NCI-H2107 (cell line): ENCODE data around the gene TEKT5.
"Not testable (repeated sequence)": the region's sequence is repeated elsewhere in the genome, so short reads cannot be mapped to it uniquely, and the experiment has no call there.

Experiments used
- DNase-seq: peaks from one replicate; lab custom pipeline; 2025; lab: John Stamatoyannopoulos, UW

TEKT5 gene

GRCh38 chr16:10633429-10633828, 61.3 kb downstream of the TEKT5 start:
- not testable (repeated sequence) for DNase-seq

GRCh38 chr16:10631886-10632285, 62.8 kb downstream of the TEKT5 start:
- DNase-seq, result no peak

GRCh38 chr16:10629592-10629963, 65.2 kb downstream of the TEKT5 start:
- no peak for DNase-seq

GRCh38 chr16:10625595-10626357, 69.0 kb downstream of the TEKT5 start:
- DNase-seq, result no peak

DNA sequence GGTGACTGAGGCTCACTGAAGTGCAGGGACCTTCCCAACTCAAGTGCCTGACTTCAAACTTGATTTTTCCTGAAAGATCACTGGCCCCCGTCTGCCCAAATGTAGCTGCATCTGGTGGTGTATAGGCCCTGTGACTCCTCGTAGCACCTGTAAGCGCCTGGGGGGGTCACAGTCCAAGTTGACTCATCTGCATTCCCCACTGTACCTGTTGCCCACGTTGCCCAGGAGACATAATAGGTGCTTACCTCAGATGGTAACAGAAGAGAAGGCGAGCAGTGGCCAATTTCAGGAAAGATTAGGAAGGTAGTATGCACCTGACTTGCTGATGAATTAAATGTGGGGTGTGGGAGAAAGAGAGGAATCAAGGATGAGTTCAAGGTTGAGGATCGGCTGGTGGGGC, 70.2 kb downstream of the TEKT5 start:
- no peak for DNase-seq

DNA sequence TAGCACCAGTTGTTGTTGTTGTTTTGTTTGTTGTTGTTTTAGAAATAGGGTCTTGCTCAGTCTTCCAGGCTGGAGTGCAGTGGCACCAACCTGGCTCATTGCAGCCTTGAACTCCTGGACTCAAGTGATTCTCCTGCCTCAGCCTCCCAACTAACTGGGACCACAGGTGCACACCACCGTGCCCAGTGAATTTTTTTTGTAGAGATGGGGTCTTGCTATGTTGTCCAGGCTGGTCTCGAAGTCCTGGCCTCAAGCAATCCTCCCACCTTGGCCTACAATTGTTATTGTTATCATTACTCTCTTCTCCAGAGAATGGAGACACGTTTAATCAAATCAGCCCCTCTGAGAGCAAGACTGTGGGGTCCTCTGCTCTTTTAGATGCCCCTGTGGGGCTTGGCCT, 71.7 kb downstream of the TEKT5 start:
- DNase-seq, result no peak

GRCh38 chr16:10622036-10622921, 72.5 kb downstream of the TEKT5 start:
- no peak for DNase-seq

GRCh38 chr16:10621216-10621949, 73.3 kb downstream of the TEKT5 start:
- not testable (repeated sequence) for DNase-seq

DNA sequence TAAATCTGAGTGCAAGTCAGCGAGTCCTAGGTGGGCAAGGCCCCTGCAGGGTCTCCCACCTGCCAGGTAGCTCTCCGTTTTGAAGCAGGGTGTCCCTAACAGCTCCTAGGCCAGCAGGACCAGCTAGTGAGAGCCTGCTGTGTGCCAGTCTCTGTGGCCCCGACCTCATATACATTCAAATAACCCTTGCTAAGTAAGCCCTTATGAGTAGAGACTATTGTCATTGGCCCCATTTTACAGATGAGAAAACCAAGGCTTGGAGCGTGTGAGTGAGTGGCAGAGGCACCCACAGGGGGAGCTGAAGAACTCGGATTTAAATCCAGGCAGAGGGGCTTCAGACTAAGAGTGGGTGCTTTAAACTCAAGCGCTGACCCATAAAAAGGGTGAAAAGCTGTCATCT, 74.6 kb downstream of the TEKT5 start:
- no peak for DNase-seq

DNA sequence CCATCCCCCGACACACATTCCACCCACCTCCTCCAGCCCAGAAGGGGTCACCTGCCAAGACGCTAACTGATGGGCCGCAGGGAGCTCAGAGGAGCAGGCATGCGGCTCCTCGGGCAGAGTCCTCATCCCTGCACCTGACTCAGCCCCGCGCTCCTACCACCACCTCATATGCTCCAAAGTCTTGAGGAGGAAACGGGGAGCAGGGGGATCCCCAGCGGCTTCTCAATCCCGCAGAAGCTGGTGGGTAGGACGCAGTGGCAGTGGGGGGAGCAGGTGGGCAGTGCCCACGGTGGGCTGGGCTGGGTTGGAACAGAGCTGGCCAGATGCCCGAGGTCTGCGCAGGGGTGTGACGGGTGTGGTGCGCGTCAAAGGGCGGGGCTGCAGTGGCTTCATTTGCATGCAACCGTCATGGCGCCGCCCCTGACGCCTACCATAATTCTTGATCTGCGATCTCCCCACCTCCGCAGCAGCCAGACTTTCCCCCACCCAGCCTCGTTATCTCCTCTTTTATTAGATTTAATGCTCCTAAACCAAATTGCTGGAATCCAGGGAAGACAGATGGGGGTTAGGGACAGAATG, 75.4 kb downstream of the TEKT5 start:
- DNase-seq, result no peak

DNA sequence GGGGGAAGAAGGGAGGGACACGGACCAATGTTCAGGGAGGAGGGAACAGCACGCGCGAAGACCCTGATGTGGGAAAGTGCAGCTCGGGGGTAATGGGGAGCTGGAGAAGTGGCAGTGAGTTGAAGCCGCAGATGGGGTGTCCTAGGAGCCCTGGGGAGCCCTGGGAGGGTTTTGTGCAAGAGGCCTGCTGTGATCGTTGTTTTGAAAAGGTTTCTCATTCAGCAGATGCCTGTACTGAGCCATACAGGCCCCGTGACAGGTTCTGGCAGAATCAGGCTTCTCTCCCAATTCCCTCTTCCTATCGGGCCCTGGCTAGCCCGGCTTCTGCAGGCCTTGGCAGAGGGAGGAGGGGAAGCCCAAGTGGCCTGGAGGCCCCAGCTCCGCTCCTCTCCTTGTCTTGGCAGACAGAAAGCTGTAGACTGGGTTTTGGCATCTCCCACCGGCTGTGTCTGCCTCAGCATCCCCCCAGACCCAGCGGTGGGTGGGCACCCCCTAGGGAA, 76.0 kb downstream of the TEKT5 start:
- DNase-seq, result no peak

DNA sequence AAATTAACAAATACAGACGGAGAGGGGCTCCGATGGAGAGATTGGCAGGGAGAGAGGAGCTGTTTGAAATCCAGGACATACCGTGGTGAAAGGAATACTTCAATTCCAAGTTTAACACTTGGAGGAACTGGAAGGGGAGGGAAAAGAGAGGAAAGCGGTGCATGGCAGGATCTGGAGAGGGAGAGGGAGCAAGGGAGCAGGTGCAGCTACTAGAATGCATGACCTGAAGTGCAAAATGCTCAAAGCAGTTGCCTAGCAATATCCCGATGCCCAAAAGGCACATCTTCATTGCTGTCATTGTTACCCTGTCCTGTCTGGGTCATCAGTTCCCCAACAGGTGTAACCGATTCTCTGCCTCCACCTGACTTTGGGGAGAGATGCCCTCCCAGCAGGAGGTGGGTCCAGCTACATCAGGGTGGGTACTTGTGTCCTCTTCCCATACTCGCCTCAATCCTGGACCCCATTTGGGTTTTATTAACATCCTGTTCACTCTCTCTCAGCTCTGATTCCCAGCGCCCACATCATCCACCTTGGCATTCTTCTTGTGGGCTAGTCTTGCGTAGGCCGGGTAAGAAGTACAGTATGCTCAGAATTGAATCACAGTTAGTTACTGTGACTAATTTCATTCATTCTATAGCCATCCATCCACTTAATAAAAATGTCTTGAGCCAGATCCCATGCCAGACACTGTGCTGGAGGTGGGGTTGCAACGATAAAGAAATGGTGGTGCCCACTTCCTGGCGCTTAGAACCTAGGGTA, 76.9 kb downstream of the TEKT5 start:
- no peak for DNase-seq

GRCh38 chr16:10616756-10617640, 77.7 kb downstream of the TEKT5 start:
- DNase-seq, result peak; percentile 48

DNA sequence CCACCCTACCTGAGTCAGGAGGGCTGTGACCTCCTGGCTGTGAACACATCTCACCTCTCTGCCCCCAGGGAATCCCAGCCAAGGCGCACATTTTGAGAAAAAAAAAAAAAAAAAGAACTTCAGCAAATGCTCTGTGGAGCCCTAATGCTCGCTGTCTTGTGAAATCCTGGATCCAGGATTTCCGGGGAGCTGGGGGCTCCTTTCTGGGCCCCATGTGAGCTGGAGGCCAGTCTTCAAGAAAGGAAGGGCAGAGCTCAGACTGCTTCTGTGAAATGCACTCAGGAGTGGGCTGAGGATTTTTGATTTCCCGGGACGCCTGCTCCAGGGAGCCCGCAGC, 78.3 kb downstream of the TEKT5 start:
- DNase-seq, result no peak

DNA sequence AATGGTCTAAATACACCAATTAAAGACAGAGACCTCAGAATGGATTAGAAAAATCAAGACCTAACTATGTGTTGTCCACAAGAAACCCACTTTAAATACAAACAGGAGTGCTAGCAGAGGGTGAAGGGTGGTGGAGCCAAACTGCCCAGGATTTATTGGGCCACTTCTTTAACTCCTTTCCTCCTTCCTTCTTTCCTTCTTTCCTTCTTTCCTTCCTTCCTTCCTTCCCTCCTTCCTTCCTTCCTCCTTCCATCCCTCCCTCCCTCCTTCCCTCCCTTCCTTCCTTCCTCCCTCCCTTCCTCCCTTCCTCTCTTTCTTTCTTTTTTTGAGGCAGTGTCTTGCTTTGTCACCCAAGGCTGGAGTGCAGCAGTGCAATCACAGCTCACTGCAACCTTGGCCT, 80.0 kb downstream of the TEKT5 start:
- DNase-seq, result no peak

GRCh38 chr16:10613785-10614485, 80.8 kb downstream of the TEKT5 start:
- DNase-seq, result no peak

DNA sequence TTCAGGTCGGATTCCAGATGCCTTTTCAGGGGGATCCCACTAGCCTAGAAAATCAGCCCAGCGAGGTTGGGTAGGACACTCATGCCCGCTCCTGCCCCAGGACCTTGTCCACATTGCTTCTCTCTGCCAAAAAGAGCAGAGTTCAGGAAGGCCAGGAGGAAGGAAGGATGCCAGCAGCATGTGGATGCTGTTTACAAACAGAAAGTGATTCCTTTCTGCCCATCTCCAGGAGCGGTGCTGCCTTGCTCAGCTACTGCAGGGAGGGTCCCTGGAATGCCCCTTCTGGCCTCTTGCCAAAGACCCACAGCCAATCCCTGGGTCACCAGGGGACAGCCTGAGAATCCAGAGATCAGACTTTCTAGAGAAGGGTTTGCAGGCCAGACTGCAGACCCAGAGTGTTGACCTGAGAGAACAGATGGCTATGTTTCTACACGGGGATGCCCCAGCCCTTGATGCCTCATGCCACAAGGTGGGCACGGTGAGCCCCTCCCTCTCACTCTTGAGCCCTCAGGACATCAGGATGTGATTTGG, 82.0 kb downstream of the TEKT5 start:
- no peak for DNase-seq

GRCh38 chr16:10611825-10612342, 82.8 kb downstream of the TEKT5 start:
- no peak for DNase-seq

DNA sequence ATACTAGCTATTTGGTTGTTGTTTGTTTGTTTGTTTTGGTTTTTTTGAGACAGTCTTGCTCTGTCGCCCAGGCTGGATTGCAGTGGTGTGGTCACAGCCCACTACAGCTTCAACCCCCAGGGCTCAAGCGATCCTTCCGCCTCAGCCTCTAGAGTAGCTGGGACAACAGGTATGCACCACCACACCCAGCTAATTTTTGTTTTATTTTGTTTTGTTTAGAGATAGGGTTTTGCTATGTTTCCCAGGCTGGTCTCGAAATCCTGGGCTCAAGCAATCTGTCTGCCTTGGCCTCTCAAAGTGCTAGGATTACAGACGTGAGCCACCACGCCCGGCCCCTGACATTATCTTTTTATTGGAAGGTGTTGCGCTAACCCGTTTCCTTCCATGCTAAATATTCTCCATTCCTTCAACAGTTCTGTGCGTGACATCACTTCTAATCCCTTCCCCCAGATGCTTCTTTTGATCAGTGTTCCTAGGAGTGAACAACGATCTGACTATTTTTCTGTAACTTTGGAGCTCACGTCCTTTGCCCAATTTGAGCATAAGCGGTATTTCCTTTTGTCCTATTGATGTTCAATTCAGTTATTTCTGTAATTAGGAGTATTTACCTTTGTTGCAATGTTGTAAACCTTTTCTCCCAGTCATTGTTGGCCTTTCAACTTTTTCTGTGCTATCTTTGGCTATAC, 84.1 kb downstream of the TEKT5 start:
- no peak for DNase-seq
